HPDE6-E6E7 (cell line): Measurements from ENCODE around the gene WDR5.

ENCODE experiments used
- DNase-seq: peaks from one replicate; pipeline ENCODE4 v3.0.0; 2011; ENCODE audit warnings: missing footprints; ENCODE audit errors: extremely low spot score

The WDR5 gene

DNA sequence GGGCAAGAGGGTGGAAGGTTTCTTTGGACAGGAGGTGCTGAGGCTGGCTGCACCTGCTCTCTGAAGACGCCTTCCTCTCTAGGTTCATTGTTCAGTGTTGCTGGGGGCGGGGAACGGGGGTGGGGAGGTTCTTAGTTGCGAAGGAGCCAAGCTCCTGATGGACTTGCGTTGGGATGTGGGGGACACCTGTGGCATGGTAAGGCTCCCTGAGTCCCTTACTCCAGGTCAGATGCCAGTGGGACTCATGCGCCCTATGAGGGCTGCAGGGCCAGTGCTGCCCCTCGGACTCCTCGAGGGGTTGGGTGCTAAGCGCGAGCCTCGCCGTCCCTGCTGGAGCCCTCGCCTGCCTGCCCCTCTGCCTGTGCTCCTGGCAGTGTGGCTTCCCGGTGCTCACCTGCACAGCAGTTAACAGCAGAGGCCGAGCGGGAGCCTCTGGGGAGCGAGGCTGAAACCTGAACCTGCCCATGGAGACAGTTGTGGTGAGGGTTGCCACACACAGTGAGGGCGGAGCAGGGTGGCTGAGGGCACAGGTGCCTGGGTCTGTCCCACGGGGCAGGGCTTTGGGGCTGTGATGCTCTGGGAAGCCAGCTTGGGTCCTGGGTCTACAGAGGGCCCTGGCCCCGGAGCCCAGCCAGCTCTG lies 23.0 kb downstream of the WDR5 start:
- DNase-seq = no peak

DNA sequence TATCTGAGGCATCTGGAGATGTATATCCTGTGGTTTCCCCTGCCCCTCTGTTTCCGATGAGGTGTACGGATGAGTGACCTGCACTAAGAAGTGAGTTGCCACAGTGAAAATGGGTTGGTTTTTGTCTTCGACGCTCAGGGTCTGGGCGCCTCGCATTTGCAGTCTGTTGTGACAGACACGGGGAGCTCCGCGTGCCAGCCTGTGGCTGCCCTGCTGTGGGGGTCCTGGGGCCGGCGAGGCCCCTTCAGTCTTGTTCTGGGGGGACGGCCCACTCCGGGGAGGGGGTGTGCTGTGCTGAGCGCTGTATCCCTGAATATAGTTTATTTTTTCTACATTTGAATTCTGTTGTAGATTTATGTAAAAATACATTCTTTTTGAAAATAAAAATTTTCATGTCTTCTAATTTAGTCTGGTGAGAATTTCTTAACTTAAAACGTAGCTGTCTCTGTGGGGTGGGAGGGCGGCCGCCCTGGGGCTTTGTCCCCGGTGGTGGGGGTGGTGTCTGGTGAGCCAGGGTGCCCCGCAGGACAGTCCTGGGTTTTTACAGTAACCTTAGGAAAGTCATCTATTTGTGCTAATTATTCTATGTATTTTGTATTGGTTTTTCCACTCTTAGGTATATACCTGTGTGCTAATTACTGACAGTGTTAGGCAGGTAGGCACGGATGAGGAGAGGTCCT lies 23.8 kb downstream of the WDR5 start:
- no peak for DNase-seq

DNA sequence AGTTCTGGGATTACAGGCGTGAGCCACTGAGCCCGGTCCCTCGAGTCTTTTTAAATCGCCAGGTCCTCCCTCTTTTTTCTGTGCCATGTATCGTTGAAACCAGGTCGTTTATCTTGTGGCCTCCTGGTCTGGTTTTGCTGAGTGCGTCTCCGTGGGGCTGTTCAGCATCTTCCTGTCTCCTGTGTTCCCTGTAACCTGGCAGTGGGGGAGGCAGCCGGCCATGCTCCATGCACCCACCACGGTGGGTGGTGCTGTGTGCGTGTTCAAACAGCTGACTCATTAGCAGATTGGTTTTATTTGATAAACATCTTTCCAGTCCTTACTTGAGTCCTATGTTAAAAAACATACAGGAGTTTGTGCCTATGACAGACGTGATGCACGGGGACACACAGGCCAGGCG lies 25.8 kb downstream of the WDR5 start:
- DNase-seq = no peak

DNA sequence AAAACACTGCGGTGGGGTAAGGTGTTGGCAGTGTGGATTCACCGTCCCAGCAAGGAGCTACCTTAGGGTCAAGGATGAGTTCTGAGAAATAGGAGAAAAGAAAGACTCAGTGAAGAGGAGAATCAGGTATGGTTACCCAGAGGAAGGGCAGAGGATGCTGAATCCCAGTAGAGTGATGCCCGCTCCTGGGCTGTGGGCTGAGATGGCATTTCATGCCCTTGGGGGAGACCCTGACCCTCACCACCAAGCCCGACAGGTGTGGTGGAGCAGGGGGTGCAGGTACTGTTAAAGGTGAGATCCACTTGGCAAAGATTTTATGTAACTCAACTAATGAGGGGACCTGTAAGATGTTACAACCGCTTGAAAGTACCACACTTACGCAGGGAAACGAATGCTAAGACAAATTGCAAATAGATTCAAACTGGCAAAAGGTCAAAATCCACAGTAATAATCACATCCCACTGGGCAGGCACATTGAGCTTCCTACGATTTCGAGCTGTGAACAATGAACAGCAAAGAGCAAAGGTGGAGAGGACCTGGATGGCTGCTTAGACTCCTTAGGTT lies 26.4 kb downstream of the WDR5 start:
- DNase-seq = no peak

DNA sequence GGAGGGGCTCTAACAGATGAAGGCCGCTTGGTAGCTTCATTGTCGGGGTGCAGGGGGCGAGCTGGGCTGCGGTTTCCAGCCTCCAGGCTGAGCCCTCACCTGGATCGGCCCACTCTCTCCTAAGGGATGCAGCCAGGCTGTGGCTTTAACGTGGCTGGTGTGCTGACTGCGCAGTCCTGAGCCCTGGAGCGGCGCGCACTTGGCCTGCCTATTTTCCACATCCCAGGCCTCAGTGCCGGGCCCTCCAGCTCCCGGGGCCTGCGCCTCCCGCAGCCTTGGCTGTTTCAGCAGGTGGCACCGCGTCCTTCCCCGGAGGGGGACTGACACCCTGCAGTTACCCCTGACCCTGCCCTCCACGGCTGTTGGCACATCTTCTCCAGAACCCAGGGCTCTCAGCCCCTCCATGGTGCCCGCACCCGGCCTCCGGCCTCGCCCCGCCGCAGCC lies 27.1 kb downstream of the WDR5 start:
- no peak for DNase-seq

DNA sequence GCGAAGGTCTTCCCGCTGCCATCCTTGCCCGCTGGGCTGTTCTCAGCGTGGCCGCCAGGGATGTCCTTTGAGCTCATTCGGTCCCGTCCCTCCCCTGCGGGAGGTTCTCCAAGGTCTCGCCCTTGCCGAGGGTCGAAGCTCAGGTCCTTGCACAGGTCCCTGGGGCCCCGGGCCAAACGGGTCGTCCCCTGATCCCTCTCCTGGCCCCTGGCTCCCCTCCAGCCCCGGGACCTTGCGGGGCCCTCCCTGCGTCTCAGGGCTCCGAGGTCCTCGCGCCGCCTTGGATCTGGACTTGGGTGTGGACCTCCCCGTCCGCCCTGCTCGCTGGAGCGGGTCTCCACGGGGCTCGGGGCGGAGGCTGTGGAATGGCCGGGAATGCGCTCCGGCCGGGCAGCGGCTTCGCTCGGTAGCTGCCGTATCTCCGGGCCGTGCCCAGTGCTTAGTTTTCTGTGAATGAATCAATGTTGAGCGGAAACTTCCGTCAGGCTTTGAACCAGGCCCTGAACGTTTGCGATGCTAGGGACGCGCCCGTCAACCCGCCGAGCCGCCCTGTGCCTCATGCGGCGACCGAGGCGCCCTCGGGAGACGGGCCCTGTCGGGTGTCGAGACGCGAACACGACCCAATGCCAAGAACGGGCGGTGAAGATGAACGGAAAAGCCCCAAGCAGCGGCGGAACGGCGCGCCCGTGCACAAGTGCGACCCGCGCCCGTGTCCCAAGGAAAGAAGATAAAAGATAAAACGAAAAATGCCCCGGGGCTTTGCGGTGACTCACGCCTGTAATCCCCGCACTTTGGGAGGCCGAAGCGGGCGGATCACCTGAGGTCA lies 27.7 kb downstream of the WDR5 start:
- no peak for DNase-seq

DNA sequence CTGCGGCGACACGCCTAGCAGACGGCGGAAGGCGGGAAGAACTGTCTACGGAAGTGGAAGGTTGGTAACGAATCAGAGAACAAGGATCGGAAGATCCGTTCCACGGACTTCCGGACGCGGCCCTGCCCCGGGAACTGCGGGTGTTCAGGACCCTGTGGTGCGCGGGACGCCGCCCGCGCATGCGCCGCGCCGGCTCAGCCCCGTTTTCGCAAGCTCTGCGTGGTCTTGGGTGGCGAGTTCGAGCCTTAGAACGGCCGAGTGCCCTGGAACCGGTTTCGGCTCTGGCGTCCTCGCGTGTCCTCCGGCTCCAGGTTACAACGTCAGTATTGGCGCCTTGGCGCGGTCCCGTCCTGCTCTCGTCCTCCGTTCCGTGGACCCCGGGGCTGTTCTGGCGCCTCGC lies 29.0 kb downstream of the WDR5 start:
- DNase-seq = no peak

DNA sequence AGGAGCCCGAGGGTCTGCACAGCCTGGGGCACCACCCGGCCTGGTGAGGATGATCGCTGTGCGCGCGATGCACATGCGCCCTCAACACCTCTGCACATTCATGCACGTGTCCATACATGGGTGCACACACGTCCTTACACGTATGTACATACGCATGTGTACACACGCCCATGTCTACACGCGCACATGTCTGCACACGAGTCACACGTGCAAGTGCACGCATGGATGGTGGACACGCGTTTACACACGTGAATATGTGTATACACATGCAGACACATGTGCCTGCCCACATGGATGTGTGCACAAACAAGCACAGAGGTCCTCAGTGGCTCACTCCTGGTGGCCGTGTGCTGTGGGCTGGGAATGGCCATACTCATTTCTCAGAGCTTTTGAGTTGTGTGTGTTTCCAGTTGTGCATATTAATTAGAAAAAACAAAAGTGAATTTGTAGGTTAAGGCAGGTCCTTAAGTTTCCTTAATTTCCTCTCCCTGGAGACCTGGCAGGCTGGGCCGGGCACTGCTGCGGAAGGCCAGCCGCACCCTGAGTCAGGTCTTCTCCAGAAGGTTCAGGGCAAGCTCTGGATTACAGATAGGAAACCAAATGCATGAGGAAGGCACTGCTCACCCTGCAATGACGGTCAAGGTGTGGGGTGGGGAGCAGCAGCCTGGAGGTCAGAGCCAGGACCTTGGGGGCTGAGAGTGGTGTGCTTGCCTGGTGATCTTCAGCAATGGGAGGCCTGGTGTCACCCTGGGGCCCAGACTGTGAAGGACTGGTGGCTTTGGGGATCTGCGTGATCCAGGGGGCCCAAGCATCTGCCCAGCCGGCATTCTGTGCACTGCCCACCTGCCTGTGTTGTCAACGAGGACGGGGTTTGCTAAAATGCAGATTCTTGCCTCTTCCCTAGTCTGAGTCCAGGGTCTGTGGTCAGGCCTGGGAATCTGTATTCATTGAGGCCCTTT lies 29.8 kb downstream of the WDR5 start:
- no peak for DNase-seq

DNA sequence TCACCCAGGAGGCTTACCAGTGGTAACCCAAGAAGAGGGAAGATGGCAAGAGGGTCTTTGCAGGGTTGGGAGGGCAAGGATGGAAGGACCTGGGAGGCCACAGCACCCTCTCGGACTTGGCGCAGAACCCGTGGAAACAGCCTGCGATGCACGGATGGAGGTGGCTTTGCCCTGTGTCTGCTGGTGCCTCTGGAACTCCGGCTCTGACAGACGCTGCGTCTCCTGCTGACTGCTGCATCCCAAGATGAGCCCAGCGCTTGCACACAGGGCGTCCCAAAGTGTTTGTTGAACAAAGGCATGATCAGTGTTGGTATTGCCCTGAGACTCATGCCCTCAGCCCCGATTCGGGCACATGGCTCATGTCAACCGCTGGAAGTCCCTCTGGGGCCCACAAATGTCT lies 30.5 kb downstream of the WDR5 start:
- no peak for DNase-seq

DNA sequence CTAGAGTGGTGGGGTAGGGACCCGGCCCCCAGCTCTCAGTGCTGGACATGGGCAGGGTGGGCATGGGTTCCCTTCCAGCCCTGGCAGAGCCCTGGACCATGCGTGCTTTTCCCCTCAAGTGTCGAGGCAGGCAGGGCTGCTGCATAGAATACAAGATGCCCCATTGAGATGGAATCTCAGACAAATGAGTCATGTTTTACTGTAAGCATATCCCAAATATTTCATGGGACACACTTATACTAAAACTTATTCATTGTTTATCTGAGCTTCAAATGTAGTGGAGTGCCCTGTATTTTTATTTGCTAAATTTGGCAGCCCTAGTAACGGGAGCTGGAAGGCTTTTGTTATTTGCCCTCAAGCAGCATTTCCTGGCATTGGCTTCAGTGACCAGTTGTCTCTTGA lies 31.6 kb downstream of the WDR5 start:
- DNase-seq = no peak

DNA sequence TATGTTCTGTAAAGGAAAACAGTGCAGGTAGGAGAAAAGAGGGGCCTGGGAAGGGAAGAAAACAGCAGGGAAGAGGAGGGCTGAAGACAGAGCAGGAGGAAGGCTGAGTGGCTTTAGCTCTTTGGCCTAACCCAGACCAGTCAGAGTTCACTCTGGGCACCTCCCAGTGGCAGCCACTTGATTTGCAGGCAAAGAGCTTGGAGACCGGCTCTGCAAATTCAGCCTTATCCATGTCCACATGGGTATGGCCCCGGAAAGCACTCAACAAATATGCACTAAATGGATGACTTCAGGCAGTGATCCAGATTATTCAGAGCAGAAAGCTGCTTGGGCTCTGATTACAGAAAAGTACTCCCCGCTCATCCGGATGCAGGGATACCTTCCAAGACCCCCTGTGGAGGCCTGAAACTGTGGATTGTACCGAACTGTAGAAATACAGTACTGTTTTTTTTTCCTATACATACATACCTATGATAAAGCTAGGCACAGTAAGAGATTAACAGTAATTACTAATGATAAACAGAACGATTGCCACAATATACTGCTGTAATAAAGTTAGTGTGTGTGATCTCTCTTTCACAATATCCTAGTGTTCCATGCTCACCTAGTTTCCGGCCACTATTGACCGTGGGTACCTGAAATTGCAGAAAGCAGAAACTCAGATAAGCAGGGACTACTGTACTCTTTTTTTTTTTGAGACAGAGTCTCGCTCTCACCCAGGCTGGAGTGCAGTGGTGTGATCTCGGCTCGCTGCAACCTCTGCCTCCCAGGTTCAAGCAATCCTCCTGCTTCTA lies 33.1 kb downstream of the WDR5 start:
- no peak for DNase-seq

DNA sequence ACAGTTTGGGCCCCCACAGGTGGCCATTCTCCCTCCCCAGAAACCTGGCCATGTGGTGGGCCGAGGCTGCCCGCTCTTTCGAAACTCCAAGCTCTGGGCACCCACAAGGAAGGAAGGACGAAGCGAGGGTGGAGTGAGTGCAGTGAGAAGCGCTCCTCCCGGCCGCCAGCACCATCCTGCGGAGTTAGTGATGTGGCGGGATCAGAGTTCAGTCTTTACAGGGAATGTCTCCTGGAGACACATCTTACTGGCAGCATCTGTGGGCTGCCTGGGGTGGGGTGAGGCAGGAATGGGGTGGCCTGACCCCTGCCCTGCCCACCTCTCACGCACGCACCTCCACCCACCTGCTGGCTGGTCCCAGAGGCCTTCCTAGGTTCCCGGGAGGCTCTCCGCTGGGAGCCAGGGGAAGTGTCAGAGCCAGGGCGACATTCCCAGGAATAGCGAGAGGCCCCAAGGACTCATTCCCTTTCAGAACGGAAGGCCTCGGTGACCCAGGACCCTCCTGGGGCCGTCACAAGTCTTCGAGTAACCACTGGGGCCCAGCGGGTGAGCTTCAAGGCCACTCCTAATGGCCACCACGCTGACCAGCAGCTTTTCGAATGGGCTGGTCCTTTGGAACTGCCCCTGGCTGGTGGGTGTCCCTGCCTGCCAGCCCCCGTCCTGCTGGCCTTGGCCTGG lies 34.0 kb downstream of the WDR5 start:
- DNase-seq = no peak

DNA sequence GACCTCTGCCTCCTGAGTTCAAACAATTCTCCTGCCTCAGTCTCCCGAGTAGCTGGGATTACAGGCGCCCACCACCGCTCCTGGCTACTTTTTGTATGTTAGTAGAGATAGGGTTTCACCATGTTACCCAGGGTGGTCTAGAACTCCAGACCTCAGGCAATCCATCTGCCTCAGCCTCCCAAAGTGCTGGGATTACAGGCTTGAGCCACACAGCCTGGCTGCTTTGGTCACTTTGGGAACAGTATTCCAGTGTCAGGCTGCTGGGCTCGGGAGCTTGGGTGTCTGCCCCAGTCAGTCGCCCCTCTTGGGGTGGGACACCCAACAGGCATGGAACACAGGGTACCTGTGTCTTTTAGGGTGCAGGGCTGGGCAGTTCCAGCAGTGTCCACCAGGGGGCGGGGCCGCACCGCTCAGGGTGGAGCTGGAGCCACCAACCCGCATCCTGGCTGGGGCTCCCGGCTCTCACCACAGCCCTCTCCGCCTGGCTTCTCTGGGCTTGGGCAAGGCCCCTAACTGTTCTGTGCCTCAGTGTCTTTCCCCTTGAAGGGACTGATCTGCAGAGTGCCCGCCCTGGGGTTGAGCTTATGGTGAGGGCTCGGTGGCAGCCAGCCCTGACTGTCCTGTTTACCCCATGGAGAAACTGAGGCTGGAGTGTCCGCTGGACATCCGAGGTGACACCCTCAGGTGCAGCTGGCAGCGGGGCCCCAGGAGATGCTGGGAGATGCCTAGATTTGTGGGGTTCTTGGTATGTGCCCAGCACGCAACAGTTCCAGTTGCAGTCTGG lies 34.8 kb downstream of the WDR5 start:
- DNase-seq = no peak

DNA sequence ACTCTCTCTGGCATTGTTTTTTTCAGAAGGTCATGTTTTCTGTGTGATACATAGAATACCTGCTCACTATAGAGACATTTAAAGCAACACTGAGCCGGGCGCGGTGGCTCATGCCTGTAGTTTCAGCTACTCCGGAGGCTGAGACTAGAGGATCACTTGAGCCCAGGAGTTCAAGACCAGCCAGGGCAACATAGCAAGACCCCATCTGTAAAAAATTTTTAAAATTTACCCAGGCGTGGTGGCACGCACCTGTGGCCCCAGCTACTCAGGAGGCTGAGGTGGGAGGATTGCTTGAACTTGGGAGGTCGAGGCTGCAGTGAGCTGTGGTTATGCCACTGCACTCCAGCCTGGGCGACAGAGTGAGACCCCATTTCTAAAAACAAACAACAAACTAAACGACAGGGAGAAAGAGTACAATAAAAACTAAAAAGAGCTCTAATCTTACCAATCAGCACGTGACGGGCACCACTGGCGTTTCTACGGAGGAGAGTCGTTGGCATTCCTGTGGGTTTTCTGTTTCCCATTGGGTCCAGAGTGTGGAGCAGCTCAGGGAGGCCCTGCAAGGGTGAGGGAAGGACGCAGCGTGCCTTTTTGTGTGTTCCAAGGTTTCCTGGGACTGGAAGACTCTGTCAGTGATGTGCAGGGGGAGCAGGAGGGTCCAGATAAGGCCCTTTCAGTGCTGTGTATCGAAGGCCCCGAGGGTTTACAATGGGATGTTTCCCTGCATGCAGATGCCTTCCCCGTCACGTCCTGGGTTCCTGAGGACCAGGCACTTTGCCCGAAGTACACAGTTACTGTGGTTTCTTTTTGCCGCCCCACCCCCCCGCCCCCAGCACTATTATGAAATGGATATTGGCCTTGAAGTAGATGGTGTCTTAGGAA lies 35.7 kb downstream of the WDR5 start:
- DNase-seq = no peak

DNA sequence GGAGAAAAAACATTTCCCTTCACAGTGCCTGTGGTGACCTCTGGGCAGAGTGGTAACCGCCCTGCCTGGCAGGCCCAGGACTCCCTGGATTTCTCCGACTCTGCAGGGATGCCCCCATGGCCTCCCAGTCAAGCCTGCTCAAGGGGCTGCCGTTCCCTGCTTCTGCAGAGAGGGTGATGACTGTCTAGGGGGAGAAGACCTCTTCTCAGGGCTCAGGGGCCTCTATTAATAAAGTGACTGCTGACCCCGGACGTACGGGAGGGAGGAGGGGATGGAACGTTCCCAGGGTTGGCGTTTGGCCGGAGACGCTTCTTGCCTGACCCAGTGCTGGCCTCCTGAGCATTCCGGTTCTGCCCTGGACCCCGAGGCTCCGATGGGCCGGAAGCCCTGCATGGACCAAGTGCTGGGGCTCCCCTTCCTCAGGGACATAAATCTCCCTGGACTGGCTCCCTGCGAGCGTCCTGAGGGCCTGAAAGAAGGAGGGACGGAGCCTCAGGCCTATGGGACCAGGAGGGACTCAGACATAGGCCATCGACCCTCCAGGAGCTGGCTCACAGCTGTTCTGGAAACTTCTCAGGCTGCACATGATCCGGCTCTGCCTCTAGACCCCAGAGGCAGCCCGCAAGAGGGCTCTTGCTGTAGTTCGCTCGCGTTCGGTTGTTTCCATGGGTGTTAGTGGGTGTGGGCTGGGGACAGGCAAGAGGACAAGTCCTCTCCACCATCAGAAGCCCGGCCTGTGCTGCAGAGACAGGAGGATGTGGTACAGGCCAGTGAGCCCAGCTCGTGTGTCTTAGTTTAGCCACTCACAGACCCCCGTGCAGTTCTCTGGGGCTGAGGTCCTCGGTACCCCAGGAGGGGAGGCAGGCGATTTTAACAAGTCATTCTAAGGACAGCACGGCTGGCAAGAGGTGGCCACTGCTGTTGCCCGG lies 36.6 kb downstream of the WDR5 start:
- no peak for DNase-seq

DNA sequence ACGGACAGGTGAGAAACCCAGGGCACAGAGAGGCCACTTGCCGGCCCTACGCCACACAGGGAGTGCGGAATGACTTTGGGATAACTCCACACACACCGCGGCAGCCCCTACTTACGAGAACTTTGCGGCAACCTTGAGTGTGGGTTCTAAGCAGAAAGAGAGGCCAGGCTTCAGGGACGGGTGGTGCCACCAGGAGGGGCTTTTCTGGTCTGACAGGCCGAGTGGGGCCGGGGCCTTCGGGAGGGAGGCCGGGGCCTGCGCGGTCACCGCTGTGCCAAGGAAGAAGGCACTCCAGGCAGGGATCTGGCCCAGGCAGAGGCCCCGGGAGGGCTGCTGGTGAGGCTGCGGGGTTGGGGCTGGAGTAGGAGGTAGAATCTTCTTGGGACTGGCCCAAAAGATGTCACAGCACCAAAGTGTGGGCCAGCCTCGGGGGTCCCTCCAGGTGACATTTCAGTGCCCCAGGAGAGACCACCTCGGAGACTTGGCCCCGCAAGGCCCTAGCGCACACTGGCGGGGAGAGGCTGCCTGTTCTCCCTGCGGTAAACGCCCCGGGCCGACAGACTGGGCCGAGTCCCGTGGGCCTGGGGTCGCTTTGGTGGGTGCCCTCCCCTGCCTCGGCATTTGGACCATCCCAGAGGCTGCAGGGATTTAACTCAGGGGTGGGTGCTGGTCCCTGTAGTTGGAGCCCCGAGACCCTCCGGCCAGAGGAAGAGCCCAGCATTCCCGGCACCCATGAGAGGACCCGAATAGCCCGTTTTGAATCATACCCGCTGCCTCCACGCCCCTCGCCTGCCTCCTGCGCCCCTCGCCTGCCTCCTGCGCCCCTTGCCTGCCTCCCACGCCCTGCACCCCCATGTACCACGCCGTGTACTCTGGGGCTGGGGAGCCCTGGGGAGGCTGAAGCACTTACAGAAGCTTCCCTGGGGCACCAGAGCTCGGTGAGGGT lies 37.5 kb downstream of the WDR5 start:
- DNase-seq = no peak
